H1 (cell line): ENCODE measurements around the gene RAD52. TPM values are rescaled to one million over a fixed set of nuclear protein-coding genes. Genes with fewer than 3 reads are reported as not detected.

Experiments
- CTCF ChIA-PET: fragments of 300-600 bp; sonication (Branson Sonifier 250); formaldehyde crosslinking; loops from one replicate; lab custom pipeline; 2021; ENCODE audit not compliant: partially characterized antibody; lab: Charles Lee
- POLR2A ChIA-PET: fragments of 300-600 bp; sonication (Branson Sonifier 250); formaldehyde crosslinking; loops from one replicate; lab custom pipeline; 2021; ENCODE audit warnings: inconsistent platforms; ENCODE audit not compliant: partially characterized antibody; lab: Charles Lee
- DNase-seq, 2 experiments: peaks; one replicate each; pipeline versions ENCODE4 v3.0.0 to v3.0.0-alpha.2; 2010 to 2022; ENCODE audit warnings: low spot score in 2 of 2, low read depth in 1 of 2, mixed read lengths in 1 of 2
- FAIRE-seq: peaks from 2 replicates; lab custom pipeline; 2011; peaks lifted over from hg19 to GRCh38; lab: Jason Lieb, UNC
- H2AFZ ChIP-seq: 2 replicates; pipeline ENCODE4 v1.8.1; 2012; ENCODE audit warnings: low read length, inconsistent platforms
- H2AK5ac ChIP-seq: 2 replicates; pipeline ENCODE4 v1.6.1; 2013; ENCODE audit warnings: low read depth, low read length
- H2BK120ac ChIP-seq: replicated peaks from 2 replicates; pipeline ENCODE3; 2013; ENCODE audit warnings: low read depth, low read length, inconsistent platforms
- H2BK12ac ChIP-seq: 2 replicates; pipeline ENCODE4 v1.6.1; 2013; ENCODE audit warnings: low read depth, low read length
- H2BK15ac ChIP-seq: 2 replicates; pipeline ENCODE4 v1.6.1; 2013; ENCODE audit warnings: low read length
- H2BK20ac ChIP-seq: 2 replicates; pipeline ENCODE4 v1.6.1; 2013; ENCODE audit warnings: low read length
- H2BK5ac ChIP-seq: 2 replicates; pipeline ENCODE4 v1.6.1; 2013; ENCODE audit warnings: low read depth, low read length
- H3K14ac ChIP-seq: 2 replicates; pipeline ENCODE4 v1.6.1; 2013; ENCODE audit warnings: inconsistent platforms; ENCODE audit not compliant: insufficient read length
- H3K18ac ChIP-seq: 2 replicates; pipeline ENCODE4 v1.6.1; 2013; ENCODE audit warnings: low read length; ENCODE audit errors: extremely low read depth
- H3K23ac ChIP-seq: 2 replicates; pipeline ENCODE4 v1.6.1; 2013; ENCODE audit warnings: inconsistent platforms; ENCODE audit not compliant: insufficient read length
- H3K23me2 ChIP-seq: 2 replicates; pipeline ENCODE4 v1.6.1; 2013; ENCODE audit warnings: low read depth, low read length
- H3K27ac ChIP-seq: 2 replicates; pipeline ENCODE4 v1.6.1; 2011; ENCODE audit warnings: low read depth, low read length, inconsistent platforms
- H3K27me3 ChIP-seq, 4 experiments: replicated peaks in 1 of 4; 1 replicate in 1 of 4; 2 replicates in 3 of 4; pipeline versions ENCODE4 v1.6.1 to v1.8.1; 2011 to 2013; ENCODE audit warnings: low read length in 3 of 4, mild to moderate bottlenecking in 3 of 4, inconsistent platforms in 2 of 4, mixed read lengths in 2 of 4, moderate library complexity in 1 of 4; ENCODE audit not compliant: control insufficient read depth in 3 of 4, insufficient read depth in 3 of 4; ENCODE audit errors: extremely low read depth in 1 of 4
- H3K36me3 ChIP-seq, 4 experiments: 2 replicates each; pipeline versions ENCODE4 v1.6.1 to v1.8.1; 2011 to 2013; ENCODE audit warnings: mild to moderate bottlenecking in 4 of 4, low read length in 3 of 4, moderate library complexity in 2 of 4, control low read depth in 1 of 4, inconsistent platforms in 1 of 4; ENCODE audit not compliant: insufficient read depth in 4 of 4, control insufficient read depth in 2 of 4
- H3K4ac ChIP-seq: replicated peaks from 2 replicates; pipeline ENCODE3; 2013; ENCODE audit warnings: low read length, low read depth, mixed read lengths, inconsistent platforms; ENCODE audit not compliant: insufficient read length
- H3K4me1 ChIP-seq, 4 experiments: replicated peaks in 1 of 4; 1 replicate in 1 of 4; 2 replicates in 3 of 4; pipeline versions ENCODE4 v1.6.1 to v1.8.1; 2011 to 2013; ENCODE audit warnings: low read length in 3 of 4, inconsistent platforms in 2 of 4, mixed read lengths in 1 of 4; ENCODE audit not compliant: insufficient read depth in 4 of 4, control insufficient read depth in 3 of 4
- H3K4me2 ChIP-seq, 2 experiments: 2 replicates each; pipeline versions ENCODE4 v1.6.1 to v1.8.1; 2011 to 2013; ENCODE audit warnings: low read depth in 2 of 2, low read length in 2 of 2, control low read depth in 1 of 2, inconsistent platforms in 1 of 2, mild to moderate bottlenecking in 1 of 2; ENCODE audit not compliant: insufficient read depth in 1 of 2
- H3K4me3 ChIP-seq, 4 experiments: fragments of 200-600, 300-600 bp in 1 of 4; sonication (generic), shearing (Covaris generic), sonication (Bioruptor Twin) in 1 of 4; 2 replicates each; pipeline versions ENCODE4 v1.5.1 to v1.8.1; 2011 to 2016; ENCODE audit warnings: low read length in 4 of 4, low read depth in 3 of 4, control low read depth in 2 of 4, inconsistent platforms in 2 of 4, mild to moderate bottlenecking in 2 of 4, mixed read lengths in 1 of 4, moderate library complexity in 1 of 4; ENCODE audit not compliant: insufficient read depth in 2 of 4; ENCODE audit errors: extremely low read depth in 1 of 4
- H3K56ac ChIP-seq: replicated peaks from 2 replicates; pipeline ENCODE3; 2013; ENCODE audit warnings: low read depth, mild to moderate bottlenecking, mixed read lengths, low read length, inconsistent platforms; ENCODE audit not compliant: insufficient read length
- H3K79me1 ChIP-seq: 2 replicates; pipeline ENCODE4 v1.6.1; 2013; ENCODE audit warnings: low read depth, low read length, control low read depth
- H3K79me2 ChIP-seq, 2 experiments: 2 replicates each; pipeline versions ENCODE4 v1.6.1 to v1.8.1; 2012 to 2013; ENCODE audit warnings: low read length in 2 of 2, mild to moderate bottlenecking in 2 of 2, inconsistent platforms in 1 of 2; ENCODE audit not compliant: insufficient read depth in 2 of 2, control insufficient read depth in 1 of 2
- H3K9ac ChIP-seq, 4 experiments: replicated peaks in 1 of 4; 1 replicate in 1 of 4; 2 replicates in 3 of 4; pipeline versions ENCODE4 v1.6.1 to v1.8.1; 2011 to 2013; ENCODE audit warnings: low read depth in 3 of 4, low read length in 3 of 4, control low read depth in 2 of 4, mild to moderate bottlenecking in 2 of 4, moderate library complexity in 2 of 4, inconsistent platforms in 1 of 4; ENCODE audit errors: extremely low read depth in 1 of 4
- H3K9me3 ChIP-seq, 2 experiments: 2 replicates each; pipeline versions ENCODE4 v1.6.1 to v1.8.1; 2012 to 2013; ENCODE audit warnings: mild to moderate bottlenecking in 2 of 2, moderate library complexity in 2 of 2, control low read depth in 1 of 2, inconsistent platforms in 1 of 2, low read depth in 1 of 2, low read length in 1 of 2, mixed read lengths in 1 of 2; ENCODE audit not compliant: insufficient read depth in 2 of 2
- H4K20me1 ChIP-seq, 2 experiments: replicated peaks in 1 of 2; 2 replicates each; pipeline versions ENCODE3 to v1.8.1; 2011 to 2013; ENCODE audit warnings: inconsistent platforms in 2 of 2, low read length in 2 of 2, mild to moderate bottlenecking in 1 of 2; ENCODE audit not compliant: insufficient read depth in 2 of 2, control insufficient read depth in 1 of 2
- H4K5ac ChIP-seq: 2 replicates; pipeline ENCODE4 v1.6.1; 2013; ENCODE audit warnings: low read length, low read depth, mixed read lengths, inconsistent platforms; ENCODE audit not compliant: insufficient read length
- H4K8ac ChIP-seq: 2 replicates; pipeline ENCODE4 v1.8.0; 2013; ENCODE audit warnings: mild to moderate bottlenecking, moderate library complexity, low read length, inconsistent platforms; ENCODE audit not compliant: insufficient read depth; ENCODE audit errors: extremely low read depth
- H4K91ac ChIP-seq: replicated peaks from 2 replicates; pipeline ENCODE3; 2013; ENCODE audit warnings: low read length, mixed read lengths, inconsistent platforms; ENCODE audit not compliant: insufficient read length
- JUN ChIP-seq: IDR thresholded peaks from 2 replicates; pipeline ENCODE4 v1.6.1; 2011; ENCODE audit warnings: low read depth, mild to moderate bottlenecking, improper control_type of control experiment, low read length
- NRF1 ChIP-seq: IDR thresholded peaks from 2 replicates; pipeline ENCODE4 v1.6.1; 2011; ENCODE audit warnings: mild to moderate bottlenecking, low read depth, low read length, improper control_type of control experiment
- POLR2A ChIP-seq, 2 experiments: IDR thresholded peaks; 1 replicate in 1 of 2; 2 replicates in 1 of 2; pipeline ENCODE4 v1.6.1; 2011; ENCODE audit warnings: low read depth in 2 of 2, low read length in 2 of 2, mild to moderate bottlenecking in 2 of 2; ENCODE audit errors: control extremely low read depth in 1 of 2
- RAD21 ChIP-seq, 2 experiments: IDR thresholded peaks in 1 of 2; conservative IDR thresholded peaks in 1 of 2; 2 replicates each; pipeline ENCODE4 v1.6.1; 2011; ENCODE audit warnings: low read depth in 2 of 2, low read length in 2 of 2, improper control_type of control experiment in 1 of 2, inconsistent platforms in 1 of 2, mild to moderate bottlenecking in 1 of 2, moderate library complexity in 1 of 2
- SP4 ChIP-seq: IDR thresholded peaks from 2 replicates; pipeline ENCODE4 v1.6.1; 2012; ENCODE audit warnings: low read length, inconsistent platforms
- SUZ12 ChIP-seq: fragments of 200-600 bp; sonication (generic); IDR thresholded peaks from 2 replicates; pipeline ENCODE4 v1.6.1; 2012; ENCODE audit warnings: mild to moderate bottlenecking, inconsistent platforms, low read length, moderate library complexity, mixed read lengths
- YY1 ChIP-seq: IDR thresholded peaks from 2 replicates; pipeline ENCODE4 v1.6.1; 2011; ENCODE audit warnings: low read depth, mild to moderate bottlenecking, low read length
- WGBS, 2 experiments: shearing (Covaris generic) in 1 of 2; methylation state at CpG; one replicate each; pipeline versions ENCODE4 v1.1.6 to v1.1.7; 2013 to 2015; ENCODE audit warnings: low lambda C conversion rate in 2 of 2, mixed read lengths in 2 of 2, inconsistent platforms in 1 of 2, low coverage in 1 of 2, missing lambda C conversion rate in 1 of 2; ENCODE audit not compliant: insufficient replicate concordance in 2 of 2, insufficient coverage in 1 of 2, insufficient read length in 1 of 2; ENCODE audit errors: extremely low coverage in 1 of 2, missing lambda C conversion rate in 1 of 2; 5-methylcytosine and 5-hydroxymethylcytosine counted together
- polyA plus RNA-seq, 7 experiments: library from polyadenylated mRNA; depleted of rRNA in 3 of 7; stranded (reverse) in 5 of 7; unstranded in 2 of 7; fragments of >200 nt in 5 of 7; fragments of 200-250 nt in 2 of 7; gene quantifications; 1 replicate in 5 of 7; 2 replicates in 1 of 7; 4 replicates in 1 of 7; pipeline versions ENCODE4 v1.2.1 to v1.2.3, GENCODE V29; 2011 to 2013; ENCODE audit warnings: missing spikeins in 2 of 7, mixed read lengths in 2 of 7
- total RNA-seq: library from RNA; stranded (reverse); fragmentation: NEBNext Ultra II Directional; extraction: Animal tissue kit (Norgen Biotek cat#: 25700); gene quantifications from 2 replicates; pipeline ENCODE4 v1.2.1, GENCODE V29; 2021

The RAD52 gene
- total and polyA plus RNA-seq, 2 of the 8 experiments (the other 6 are each of a cell fraction or from before 2014, with no cell fraction given) = 12.5 to 14.3 TPM

GRCh38 chr12:981961-982360, 32.5 kb upstream of the RAD52 start:
- H3K23me2 ChIP-seq = no peaks in the 10 kb centered on the region
- no peaks in the 10 kb centered on the region for H3K36me3 ChIP-seq
- ChIA-PET POLR2A (interaction anchor here (0.5 kb wide), 1 partner anchor 9 kb away, joined by 3 read pairs; no protein-coding TSS in a partner anchor), CTCF (interaction anchor here (0.6 to 1.3 kb wide), 2 partner anchors 15 to 122 kb away, joined by 3 to 4 read pairs; no protein-coding TSS in a partner anchor)
- no peak overlapping the region for H2BK20ac ChIP-seq
- no peak overlapping the region for H4K91ac ChIP-seq
- no peaks in the 10 kb centered on the region for H3K9me3 ChIP-seq
- H3K79me1 ChIP-seq = no peaks in the 10 kb centered on the region
- H4K8ac ChIP-seq = no peak overlapping the region
- no peak overlapping the region for H3K56ac ChIP-seq
- no peak for DNase-seq
- H3K4me2 ChIP-seq = no peak overlapping the region
- 87% methylated on average over 3 of the region's 3 CpGs; no CpG with 5 or more reads in 1 of the 2 experiments for WGBS, 2 experiments
- H3K27me3 ChIP-seq = no peaks in the 10 kb centered on the region; a peak in 1 of 7 replicates
- H2AK5ac ChIP-seq = no peak overlapping the region
- no peaks in the 10 kb centered on the region for H3K4me1 ChIP-seq
- H3K4ac ChIP-seq = no peak overlapping the region
- H4K20me1 ChIP-seq = no peaks in the 10 kb centered on the region
- no peak overlapping the region for H3K18ac ChIP-seq
- H2BK120ac ChIP-seq = no peak overlapping the region
- no peak overlapping the region; the same call in 1 of the 2 replicates for H2AFZ ChIP-seq
- H3K23ac ChIP-seq = no peak overlapping the region
- H3K4me3 ChIP-seq = no peak overlapping the region
- no peak overlapping the region for H2BK5ac ChIP-seq
- no peak overlapping the region for H2BK12ac ChIP-seq
- no peaks in the 10 kb centered on the region for H3K79me2 ChIP-seq
- no peak overlapping the region for H4K5ac ChIP-seq
- FAIRE-seq = no peak
- no peak overlapping the region for H3K14ac ChIP-seq
- H3K9ac ChIP-seq = no peak overlapping the region
- no peak overlapping the region for H3K27ac ChIP-seq
- TF ChIP-seq POLR2A (IDR thresholded peaks at IDR 0.05; ENCODE audit: control extremely low read depth in 1 of 2, low read depth in 2 of 2, low read length in 2 of 2) (no peak), RAD21 (IDR thresholded peaks at IDR 0.05 in 1 of 2, conservative IDR thresholded peaks at IDR 0.05 in 1 of 2; ENCODE audit: low read depth in 2 of 2, low read length in 2 of 2) (no peak; a peak in 1 of 4 replicates), NRF1 (no peak), SUZ12 (no peak), SP4 (no peak), YY1 (no peak), JUN (no peak)
- TF ChIP-seq, all 59 proteins: peak for 0
- H2BK15ac ChIP-seq = no peak overlapping the region
